Sigmoid colon (tissue), 7 donors: ENCODE data around the gene TMEM115. TPM values are rescaled to one million over a fixed set of nuclear protein-coding genes. Genes with fewer than 3 reads are reported as not detected.
A peak's percentile ranks its signal among the peaks of the same experiment; 100 is the strongest.

Experiments
- DNase-seq: peaks from one replicate; pipeline ENCODE4 v3.0.0-alpha.2; 2019
- H3K27ac ChIP-seq, 4 donors: fragments of 200-600 bp; sonication (generic); one replicate each; pipeline ENCODE4 v1.5.1; 2016 to 2019; ENCODE audit warnings: mild to moderate bottlenecking in 1 of 4
- H3K27me3 ChIP-seq, 3 donors: fragments of 200-600 bp; sonication (generic); one replicate each; pipeline ENCODE4 v1.5.1; 2019; ENCODE audit warnings: mild to moderate bottlenecking in 1 of 3
- H3K36me3 ChIP-seq, 4 donors: fragments of 200-600 bp; sonication (generic); one replicate each; pipeline ENCODE4 v1.5.1; 2016 to 2019
- H3K4me1 ChIP-seq, 4 donors: fragments of 200-600 bp; sonication (generic); one replicate each; pipeline ENCODE4 v1.5.1; 2017 to 2019
- H3K4me3 ChIP-seq, 4 donors: fragments of 200-600 bp; sonication (generic); one replicate each; pipeline ENCODE4 v1.5.1; 2017 to 2019; ENCODE audit warnings: mild to moderate bottlenecking in 2 of 4, moderate library complexity in 1 of 4
- H3K9me3 ChIP-seq, 4 donors: fragments of 200-600 bp in 3 of 4; sonication (generic) in 3 of 4; one replicate each; pipeline versions ENCODE4 v1.5.1 to v1.6.1; 2013 to 2019
- CTCF ChIP-seq, 4 experiments: fragments of 450-650 bp in 3 of 4; fragments of 200-600 bp in 1 of 4; IDR thresholded peaks; one replicate each; pipeline ENCODE4 v1.5.1; 2016 to 2019; ENCODE audit warnings: antibody characterized with exemption in 4 of 4, mild to moderate bottlenecking in 3 of 4, moderate library complexity in 2 of 4
- EP300 ChIP-seq, 4 donors: sonication (generic); formaldehyde crosslinking; IDR thresholded peaks; one replicate each; pipeline ENCODE4 v1.6.1; 2017; ENCODE audit warnings: antibody characterized with exemption in 4 of 4
- POLR2A ChIP-seq, 2 donors: fragments of 450-650 bp; IDR thresholded peaks; one replicate each; pipeline ENCODE4 v1.6.1; 2016; ENCODE audit warnings: antibody characterized with exemption in 2 of 2, mild to moderate bottlenecking in 2 of 2, moderate library complexity in 2 of 2
- POLR2AphosphoS5 ChIP-seq, 4 donors: sonication (generic); formaldehyde crosslinking; IDR thresholded peaks; one replicate each; pipeline ENCODE4 v1.6.1; 2017; ENCODE audit warnings: antibody characterized with exemption in 4 of 4
- WGBS, 2 donors: extraction: QIAGEN DNeasy Blood & Tissue Kit; methylation state at CpG; one replicate each; pipeline ENCODE4 v1.1.7; 2013; 5-methylcytosine and 5-hydroxymethylcytosine counted together
- intact Hi-C: fragments of 100-400 bp; cut with DNase I; formaldehyde crosslinking; loops from one replicate; pipeline ENCODE4 v1.15.1; 2023
- polyA plus RNA-seq, 3 donors: library from polyadenylated mRNA; stranded (reverse); fragments of 200-250 nt; gene quantifications; one replicate each; pipeline ENCODE4 v1.2.3, GENCODE V29; 2013
- total RNA-seq, 4 donors: library from RNA; depleted of rRNA; stranded (reverse); fragments of >200 nt; gene quantifications; one replicate each; pipeline ENCODE4 v1.1.0, GENCODE V29; 2016
- donor health status: healthy with polysubstance abuse.
- donor health status: Bipolar disorder and iron deficiency.
- donor health status: healthy.

TMEM115 gene
- total and polyA plus RNA-seq, 7 donors = 9.5 to 45.7 (median 40.5) TPM

DNA sequence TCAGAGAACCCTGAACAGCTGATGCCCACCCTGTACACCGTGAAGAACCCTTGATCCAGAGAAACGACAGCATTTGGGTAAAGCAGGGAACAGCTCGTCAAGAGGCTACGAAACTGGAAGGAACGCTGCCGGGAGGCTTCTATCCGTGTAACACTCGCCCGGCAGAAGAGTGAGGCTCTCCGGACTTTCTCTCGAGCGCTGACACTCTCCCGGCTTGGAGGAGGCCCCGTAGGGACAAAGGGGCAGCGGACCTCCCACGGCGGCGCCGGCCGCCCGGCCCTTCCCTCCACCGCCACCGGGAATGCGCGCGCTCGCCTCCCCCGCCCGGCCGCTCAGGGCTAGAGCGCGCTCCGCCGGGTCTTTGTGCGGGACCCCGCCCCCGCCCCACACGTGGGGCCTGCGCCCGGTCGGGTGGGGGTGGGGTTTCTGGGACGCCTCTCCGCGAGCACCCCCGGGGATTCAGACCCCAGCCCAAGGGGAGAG lies 38.4 kb downstream of the TMEM115 start:
- peak overlapping the region; percentile 58 to 84 (median 75) for H3K4me3 ChIP-seq
- H3K27me3 ChIP-seq = no peaks in the 10 kb centered on the region
- intact Hi-C loops = loop anchor here (2.0 to 10.0 kb wide), 3 partner anchors 22 to 1064 kb away; partner anchors contain the start of genes GNAT1, HYAL3, MANF and NAA80
- peak; percentile 91 for DNase-seq
- 0 to 1% methylated on average over 45 of the region's 45 CpGs for WGBS, 2 donors
- TF ChIP-seq EP300 (IDR thresholded peaks at IDR 0.05) = no peak
- peak in 2 of 4 donors; percentile 20 to 26 for TF ChIP-seq POLR2AphosphoS5 (IDR thresholded peaks at IDR 0.05)
- peak in 1 of 2 donors; percentile 25 for TF ChIP-seq POLR2A (IDR thresholded peaks at IDR 0.05)
- peaks cover 0 to 66% (median 59%) of the 10 kb centered on the region in 4 donors for H3K4me1 ChIP-seq
- peak overlapping the region; percentile 88 to 92 (median 92) for H3K27ac ChIP-seq
- peaks cover 0 to 51% (median 9%) of the 10 kb centered on the region in 4 donors for H3K36me3 ChIP-seq
- H3K9me3 ChIP-seq = no peaks in the 10 kb centered on the region

- Histone ChIP-seq H3K4me1 (peaks cover 0 to 66% (median 59%) of the 10 kb centered on the region in 4 donors), H3K36me3 (peaks cover 0 to 48% (median 6%) of the 10 kb centered on the region in 4 donors), H3K27me3 (no peaks in the 10 kb centered on the region), H3K9me3 (no peaks in the 10 kb centered on the region), H3K27ac (peak overlapping the region; percentile 88 to 92 (median 92)), H3K4me3 (peak overlapping the region; percentile 58 to 84 (median 75))
- intact Hi-C loops = loop anchor here (2.0 to 10.0 kb wide), 3 partner anchors 21 to 1065 kb away; partner anchors contain the start of genes GNAT1, HYAL3, MANF and NAA80
- no peak for DNase-seq
- 84 to 87% methylated on average over 29 of the region's 29 CpGs for WGBS, 2 donors
- TF ChIP-seq EP300 (IDR thresholded peaks at IDR 0.05) (no peak), POLR2AphosphoS5 (IDR thresholded peaks at IDR 0.05) (no peak), POLR2A (IDR thresholded peaks at IDR 0.05) (no peak), CTCF (IDR thresholded peaks at IDR 0.05) (no peak)
Observed at GRCh38 chr3:50319894-50320625, 39.3 kb downstream of the TMEM115 start.

DNA sequence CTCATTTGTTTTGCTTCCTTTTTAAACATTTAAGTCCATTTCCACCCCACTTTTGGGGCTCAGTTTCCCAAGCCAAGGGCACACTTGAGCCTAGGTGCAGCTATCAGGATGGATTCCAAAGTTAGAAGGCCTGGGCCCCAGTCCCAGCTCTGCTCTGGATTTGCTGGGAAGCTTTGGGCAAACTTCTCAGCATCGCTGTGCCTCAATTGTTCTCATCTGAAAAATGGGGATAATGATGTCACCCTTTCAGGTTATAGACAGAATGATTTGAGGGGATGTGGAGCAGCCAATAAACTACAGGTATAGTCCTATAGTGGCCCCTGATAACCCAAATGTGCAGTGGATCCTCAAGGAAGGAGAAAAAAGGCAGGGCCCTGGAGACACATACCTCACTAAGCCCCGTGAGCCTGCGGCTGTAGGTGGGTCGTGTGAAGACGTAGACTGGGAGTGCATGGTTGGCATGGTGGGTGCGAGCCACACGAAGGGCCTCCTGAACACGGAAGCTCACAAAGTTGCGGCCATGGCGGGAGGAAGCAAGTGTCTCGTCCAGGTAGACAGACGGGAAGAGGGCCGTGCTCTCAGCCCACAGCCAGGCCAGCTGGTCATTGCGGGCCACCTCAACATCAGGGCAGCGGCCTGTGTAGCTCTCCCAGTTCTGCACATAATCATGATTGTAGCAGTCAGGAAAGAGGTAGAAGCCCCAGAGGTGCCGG lies 40.0 kb downstream of the TMEM115 start:
- H3K27me3 ChIP-seq = no peaks in the 10 kb centered on the region
- H3K4me1 ChIP-seq = peaks cover 0 to 61% (median 55%) of the 10 kb centered on the region in 4 donors
- 90 to 91% methylated on average over 16 of the region's 16 CpGs for WGBS, 2 donors
- intact Hi-C loops = no loop called here
- H3K27ac ChIP-seq = peak overlapping the region in 3 of 4 donors; percentile 13 to 92 (median 30)
- H3K36me3 ChIP-seq = peaks cover 0 to 45% (median 6%) of the 10 kb centered on the region in 4 donors
- no peaks in the 10 kb centered on the region for H3K9me3 ChIP-seq
- no peak for DNase-seq
- H3K4me3 ChIP-seq = peak overlapping the region in 2 of 4 donors; percentile 72 to 84
- TF ChIP-seq POLR2A (IDR thresholded peaks at IDR 0.05) (no peak), CTCF (IDR thresholded peaks at IDR 0.05) (no peak), EP300 (IDR thresholded peaks at IDR 0.05) (no peak), POLR2AphosphoS5 (IDR thresholded peaks at IDR 0.05) (no peak)

GRCh38 chr3:50318615-50319014 lies 40.7 kb downstream of the TMEM115 start:
- 73 to 75% methylated on average over 10 of the region's 10 CpGs for WGBS, 2 donors
- peaks cover 0 to 45% (median 6%) of the 10 kb centered on the region in 4 donors for H3K36me3 ChIP-seq
- H3K9me3 ChIP-seq = no peaks in the 10 kb centered on the region
- H3K27me3 ChIP-seq = no peaks in the 10 kb centered on the region
- H3K4me1 ChIP-seq = peaks cover 0 to 56% (median 52%) of the 10 kb centered on the region in 4 donors
- no peak for DNase-seq
- no peak overlapping the region for H3K4me3 ChIP-seq
- peak overlapping the region in 2 of 4 donors; percentile 13 to 30 for H3K27ac ChIP-seq
- intact Hi-C loops = no loop called here
- TF ChIP-seq POLR2AphosphoS5 (IDR thresholded peaks at IDR 0.05) (no peak), POLR2A (IDR thresholded peaks at IDR 0.05) (no peak), EP300 (IDR thresholded peaks at IDR 0.05) (no peak), CTCF (IDR thresholded peaks at IDR 0.05) (no peak)
